Thoracic aorta (tissue), 2 donors: ENCODE data around the gene MRPS9. TPM values are rescaled to one million over a fixed set of nuclear protein-coding genes. Genes with fewer than 3 reads are reported as not detected.

Source experiments
- ATAC-seq: fragments of 150-250 bp; one replicate; pipeline ENCODE4 v1.8.0; 2017; ENCODE audit warnings: low read depth; ENCODE audit not compliant: insufficient number of reproducible peaks, low FRiP score
- DNase-seq: peaks from one replicate; pipeline ENCODE4 v3.0.0-alpha.2; 2020; ENCODE audit warnings: low spot score
- H3K27ac ChIP-seq, 2 donors: fragments of 200-600 bp; sonication (generic); 1 replicate in 1 of 2; 2 replicates in 1 of 2; pipeline ENCODE4 v1.5.1; 2016; ENCODE audit warnings: mild to moderate bottlenecking in 2 of 2, moderate library complexity in 2 of 2
- H3K27me3 ChIP-seq: fragments of 200-600 bp; sonication (generic); replicated peaks from 2 replicates; pipeline ENCODE4 v1.6.0; 2016; ENCODE audit warnings: mild to moderate bottlenecking; ENCODE audit not compliant: insufficient read depth
- H3K36me3 ChIP-seq: fragments of 200-600 bp; sonication (generic); one replicate; pipeline ENCODE4 v1.5.1; 2016
- H3K4me1 ChIP-seq, 2 donors: fragments of 200-600 bp; sonication (generic); 1 replicate in 1 of 2; 2 replicates in 1 of 2; pipeline versions ENCODE4 v1.5.1 to v1.6.0; 2016; ENCODE audit warnings: low read depth in 2 of 2, mild to moderate bottlenecking in 1 of 2; ENCODE audit not compliant: control insufficient read depth in 1 of 2
- H3K4me3 ChIP-seq: fragments of 200-600 bp; sonication (generic); 2 replicates; pipeline ENCODE4 v1.5.1; 2016; ENCODE audit warnings: mild to moderate bottlenecking
- H3K9me3 ChIP-seq: fragments of 200-600 bp; sonication (generic); 2 replicates; pipeline ENCODE4 v1.5.1; 2016
- CTCF ChIP-seq: fragments of 200-600 bp; sonication (generic); IDR thresholded peaks from one replicate; pipeline ENCODE4 v1.5.1; 2019; ENCODE audit warnings: antibody characterized with exemption
- total RNA-seq, 2 donors: library from RNA; depleted of rRNA; stranded (reverse); fragments of >200 nt; gene quantifications; one replicate each; pipeline versions ENCODE4 v1.1.0 to v1.2.3, GENCODE V29; 2016

The MRPS9 gene
- total RNA-seq, 2 donors from 2014 or later = 6.5 to 18.0 TPM

GRCh38 chr2:105114551-105114950, 76.7 kb downstream of the MRPS9 start:
- Histone ChIP-seq H3K36me3 (no peaks in the 10 kb centered on the region), H3K27ac (no peak overlapping the region), H3K27me3 (no peaks in the 10 kb centered on the region), H3K9me3 (no peaks in the 10 kb centered on the region), H3K4me1 (no peaks in the 10 kb centered on the region), H3K4me3 (no peak overlapping the region)
- ATAC-seq (no peak), DNase-seq (no peak)
- TF ChIP-seq CTCF = peak; percentile 54

GRCh38 chr2:105116348-105116747, 78.5 kb downstream of the MRPS9 start:
- H3K27ac ChIP-seq = no peak overlapping the region
- H3K36me3 ChIP-seq = no peaks in the 10 kb centered on the region
- ATAC-seq (no peak), DNase-seq (no peak)
- no peaks in the 10 kb centered on the region for H3K4me1 ChIP-seq
- H3K9me3 ChIP-seq = no peaks in the 10 kb centered on the region
- no peaks in the 10 kb centered on the region for H3K27me3 ChIP-seq
- H3K4me3 ChIP-seq = no peak overlapping the region
- no peak for TF ChIP-seq CTCF

- H3K4me1 ChIP-seq = no peaks in the 10 kb centered on the region
- no peaks in the 10 kb centered on the region for H3K9me3 ChIP-seq
- no peaks in the 10 kb centered on the region for H3K36me3 ChIP-seq
- DNase-seq (no peak), ATAC-seq (no peak)
- TF ChIP-seq CTCF = no peak
- H3K4me3 ChIP-seq = no peak overlapping the region
- no peaks in the 10 kb centered on the region for H3K27me3 ChIP-seq
- no peak overlapping the region for H3K27ac ChIP-seq
Observed at GRCh38 chr2:105117565-105117964, 79.7 kb downstream of the MRPS9 start.

GRCh38 chr2:105118960-105119359, 81.1 kb downstream of the MRPS9 start:
- no peak for ATAC-seq

GRCh38 chr2:105121434-105121833, 83.6 kb downstream of the MRPS9 start:
- Histone ChIP-seq H3K4me1 (no peaks in the 10 kb centered on the region), H3K9me3 (no peaks in the 10 kb centered on the region), H3K36me3 (no peaks in the 10 kb centered on the region), H3K27ac (no peak overlapping the region), H3K4me3 (no peak overlapping the region), H3K27me3 (no peaks in the 10 kb centered on the region)
- TF ChIP-seq CTCF = no peak
- ATAC-seq = no peak
- no peak for DNase-seq

More at GRCh38 chr2:105118960-105119359, 81.1 kb downstream of the MRPS9 start:
- H3K27ac ChIP-seq = no peak overlapping the region
- no peaks in the 10 kb centered on the region for H3K4me1 ChIP-seq
- H3K27me3 ChIP-seq = no peaks in the 10 kb centered on the region
- DNase-seq = no peak
- no peak overlapping the region for H3K4me3 ChIP-seq
- H3K36me3 ChIP-seq = no peaks in the 10 kb centered on the region
- TF ChIP-seq CTCF = no peak
- no peaks in the 10 kb centered on the region for H3K9me3 ChIP-seq
